Adipocyte (in vitro differentiated cells): ENCODE results near the gene HMG20B.

ENCODE experiments used
- DNase-seq: peaks from one replicate; pipeline ENCODE4 v3.0.0-alpha.2; 2015; ENCODE audit warnings: low read depth
- H3K27me3 ChIP-seq: replicated peaks from 2 replicates; pipeline ENCODE4 v1.7.0; 2013; ENCODE audit warnings: mild to moderate bottlenecking, low read length, moderate library complexity; ENCODE audit not compliant: control insufficient read depth, insufficient read depth
- H3K36me3 ChIP-seq: 2 replicates; pipeline ENCODE4 v1.7.0; 2013; ENCODE audit warnings: low read length, mild to moderate bottlenecking, moderate library complexity; ENCODE audit not compliant: control insufficient read depth, insufficient read depth, severe bottlenecking
- H3K4me1 ChIP-seq: 2 replicates; pipeline ENCODE4 v1.7.0; 2013; ENCODE audit warnings: mild to moderate bottlenecking, low read length, moderate library complexity; ENCODE audit not compliant: control insufficient read depth, insufficient read depth
- H3K4me3 ChIP-seq: 2 replicates; pipeline ENCODE4 v1.7.0; 2013; ENCODE audit warnings: mild to moderate bottlenecking, low read length, moderate library complexity
- H3K9ac ChIP-seq: 2 replicates; pipeline ENCODE4 v1.7.0; 2013; ENCODE audit warnings: mild to moderate bottlenecking, low read length, moderate library complexity
- H3K9me3 ChIP-seq: 2 replicates; pipeline ENCODE4 v1.7.0; 2013; ENCODE audit warnings: mild to moderate bottlenecking, low read length, moderate library complexity; ENCODE audit not compliant: control insufficient read depth

HMG20B gene

DNA sequence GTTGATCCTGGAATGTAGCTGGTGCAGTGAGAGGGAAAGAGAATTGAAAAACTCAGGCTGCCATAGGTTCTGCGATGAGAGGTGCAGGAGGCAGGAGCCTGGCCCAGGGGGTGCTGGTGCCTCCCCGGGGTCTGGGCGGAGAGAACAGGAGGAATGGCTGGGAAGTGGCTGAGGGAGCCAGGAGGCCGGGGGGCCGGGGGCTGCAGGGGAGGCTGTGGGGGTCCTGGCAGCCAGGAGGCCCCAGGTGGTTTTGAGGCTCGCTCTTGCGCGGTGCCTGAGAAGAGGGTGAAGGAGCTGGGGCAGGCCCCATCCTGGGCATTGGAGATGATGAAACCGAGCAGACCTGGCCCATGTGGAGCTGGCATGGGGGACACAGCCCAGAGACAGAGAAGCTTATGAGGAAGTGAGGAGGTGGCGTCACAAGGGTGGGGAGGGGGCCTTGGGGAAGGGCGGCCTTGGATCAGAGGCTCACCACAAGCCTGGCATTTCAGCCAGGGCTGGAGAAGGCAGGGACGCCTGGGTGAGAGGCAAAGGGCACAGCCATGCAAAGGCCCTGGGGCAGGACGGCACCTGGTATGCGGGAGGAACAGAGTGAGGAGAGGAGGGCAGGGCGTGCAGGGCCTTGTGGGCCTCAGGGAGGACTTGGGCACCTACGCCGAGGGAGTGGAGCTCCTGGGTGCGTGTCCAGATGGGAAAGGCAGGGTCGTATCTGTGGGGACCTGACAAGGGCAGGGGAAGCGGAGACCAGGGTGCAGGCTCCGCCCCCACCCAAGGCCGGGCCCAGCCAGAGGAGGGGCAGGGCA is 35.1 kb upstream of the HMG20B start:
- peaks cover 32% of the 10 kb centered on the region for H3K36me3 ChIP-seq
- DNase-seq = no peak
- H3K9me3 ChIP-seq = no peaks in the 10 kb centered on the region
- peaks cover 11% of the 10 kb centered on the region for H3K4me1 ChIP-seq
- H3K27me3 ChIP-seq = no peaks in the 10 kb centered on the region
- H3K4me3 ChIP-seq = no peak overlapping the region
- H3K9ac ChIP-seq = no peak overlapping the region

DNA sequence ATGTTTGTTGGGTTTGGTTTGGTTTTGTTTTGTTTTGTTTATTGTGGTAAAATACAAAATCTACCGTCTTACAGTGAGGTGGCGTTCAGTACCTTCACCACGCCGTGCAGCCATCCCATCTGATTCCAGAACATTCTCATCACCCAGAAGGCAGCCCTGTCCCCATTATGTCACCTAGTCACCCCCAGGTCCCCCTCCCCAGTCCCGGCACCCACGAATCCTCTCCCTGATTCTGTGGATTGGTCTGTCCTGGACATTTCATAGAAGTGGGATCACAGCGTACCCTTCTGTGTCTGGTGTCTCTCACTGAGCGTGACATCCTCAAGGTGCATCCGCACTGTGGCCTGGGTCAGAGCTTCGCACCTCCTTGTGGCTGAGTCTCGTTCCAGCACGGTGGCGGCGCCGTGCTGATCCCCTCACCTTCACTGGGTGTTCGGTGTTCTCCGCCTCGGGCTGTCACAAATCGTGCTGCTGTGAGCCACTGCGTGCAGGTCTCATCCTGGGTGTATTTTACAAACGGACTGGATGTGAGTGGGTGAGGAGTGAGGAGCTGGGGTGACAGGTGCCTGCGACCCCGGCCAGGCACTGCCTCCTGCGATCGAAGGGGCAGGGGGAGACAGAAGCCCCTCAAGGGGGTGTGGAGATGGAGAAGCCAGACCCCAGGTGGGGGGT is 34.4 kb upstream of the HMG20B start:
- no peak overlapping the region for H3K9ac ChIP-seq
- peaks cover 24% of the 10 kb centered on the region for H3K36me3 ChIP-seq
- H3K27me3 ChIP-seq = no peaks in the 10 kb centered on the region
- H3K4me1 ChIP-seq = peaks cover 11% of the 10 kb centered on the region
- no peaks in the 10 kb centered on the region for H3K9me3 ChIP-seq
- no peak overlapping the region for H3K4me3 ChIP-seq
- DNase-seq = no peak

DNA sequence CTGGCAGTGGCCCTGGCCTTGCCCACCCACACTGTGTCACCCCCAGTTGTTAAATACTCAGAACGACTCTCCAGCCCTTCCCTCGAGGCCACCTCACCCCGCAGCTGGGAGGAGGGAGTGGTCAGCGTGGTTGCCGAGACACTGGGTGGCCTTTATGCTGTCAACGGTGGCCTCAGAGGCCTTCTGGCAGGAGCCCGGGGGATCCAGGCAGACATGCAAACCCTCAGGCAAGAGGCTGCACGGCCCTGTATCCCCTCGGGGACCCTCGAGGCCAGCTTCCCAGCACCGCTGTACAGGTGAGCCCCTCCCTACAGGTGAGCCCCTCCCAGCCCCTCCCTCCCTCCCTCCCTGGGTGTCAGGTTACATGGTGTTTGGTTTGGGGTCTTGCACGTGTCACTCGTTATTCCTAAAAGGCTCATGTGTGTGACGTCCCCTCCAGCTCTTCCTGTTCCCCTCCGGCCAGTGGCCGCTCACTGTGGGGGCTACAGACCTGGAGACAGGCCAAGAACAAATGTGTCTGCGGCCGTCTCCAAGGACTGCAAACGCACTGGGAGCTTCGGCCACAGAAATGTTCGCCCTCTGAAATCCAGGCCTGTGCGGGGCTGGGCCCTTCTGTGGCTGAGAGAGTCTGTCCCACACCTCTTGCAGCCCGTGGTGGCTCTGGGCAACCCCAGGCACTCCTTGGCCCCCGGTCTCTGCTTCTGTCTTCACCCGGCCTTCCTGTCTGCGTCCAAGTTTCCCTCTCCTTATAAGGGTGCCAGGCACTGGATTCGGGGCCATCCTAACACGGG is 33.6 kb upstream of the HMG20B start, which contains the start of gene TEKTIP1:
Gene TEKTIP1 (plus strand): TSS at position 210 of the 791 bp plus-strand sequence. CDS start 4 bp downstream, at position 214.
- H3K4me3 ChIP-seq = no peak within 1 kb of the TSS
- no peaks in the 10 kb centered on the region for H3K27me3 ChIP-seq
- no peak within 1 kb of the TSS for H3K9ac ChIP-seq
- no peaks in the 10 kb centered on the region for H3K9me3 ChIP-seq
- peaks cover 18% of the 10 kb centered on the region for H3K36me3 ChIP-seq
- no peak for DNase-seq
- H3K4me1 ChIP-seq = peaks cover 11% of the 10 kb centered on the region

DNA sequence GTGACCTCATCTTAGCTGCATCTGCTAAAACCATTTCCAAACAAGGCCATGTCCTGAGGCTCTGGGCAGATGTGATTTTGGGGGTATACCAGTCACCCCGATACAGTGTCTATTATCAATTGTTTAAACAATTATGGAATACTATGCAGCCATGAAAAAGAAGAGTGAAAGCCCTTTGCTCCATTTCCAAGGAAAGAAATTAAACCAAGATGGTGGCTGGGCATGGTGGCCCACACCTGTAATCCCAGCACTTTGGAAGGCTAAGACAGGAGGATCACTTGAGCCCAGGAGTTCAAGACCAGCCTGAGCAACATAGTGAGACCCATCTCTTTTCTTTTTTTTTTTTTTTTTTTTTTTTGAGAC is 33.0 kb upstream of the HMG20B start:
- no peaks in the 10 kb centered on the region for H3K27me3 ChIP-seq
- H3K36me3 ChIP-seq = peaks cover 16% of the 10 kb centered on the region
- H3K9ac ChIP-seq = no peak overlapping the region
- no peak overlapping the region for H3K4me3 ChIP-seq
- DNase-seq = no peak
- no peaks in the 10 kb centered on the region for H3K9me3 ChIP-seq
- peaks cover 11% of the 10 kb centered on the region for H3K4me1 ChIP-seq

DNA sequence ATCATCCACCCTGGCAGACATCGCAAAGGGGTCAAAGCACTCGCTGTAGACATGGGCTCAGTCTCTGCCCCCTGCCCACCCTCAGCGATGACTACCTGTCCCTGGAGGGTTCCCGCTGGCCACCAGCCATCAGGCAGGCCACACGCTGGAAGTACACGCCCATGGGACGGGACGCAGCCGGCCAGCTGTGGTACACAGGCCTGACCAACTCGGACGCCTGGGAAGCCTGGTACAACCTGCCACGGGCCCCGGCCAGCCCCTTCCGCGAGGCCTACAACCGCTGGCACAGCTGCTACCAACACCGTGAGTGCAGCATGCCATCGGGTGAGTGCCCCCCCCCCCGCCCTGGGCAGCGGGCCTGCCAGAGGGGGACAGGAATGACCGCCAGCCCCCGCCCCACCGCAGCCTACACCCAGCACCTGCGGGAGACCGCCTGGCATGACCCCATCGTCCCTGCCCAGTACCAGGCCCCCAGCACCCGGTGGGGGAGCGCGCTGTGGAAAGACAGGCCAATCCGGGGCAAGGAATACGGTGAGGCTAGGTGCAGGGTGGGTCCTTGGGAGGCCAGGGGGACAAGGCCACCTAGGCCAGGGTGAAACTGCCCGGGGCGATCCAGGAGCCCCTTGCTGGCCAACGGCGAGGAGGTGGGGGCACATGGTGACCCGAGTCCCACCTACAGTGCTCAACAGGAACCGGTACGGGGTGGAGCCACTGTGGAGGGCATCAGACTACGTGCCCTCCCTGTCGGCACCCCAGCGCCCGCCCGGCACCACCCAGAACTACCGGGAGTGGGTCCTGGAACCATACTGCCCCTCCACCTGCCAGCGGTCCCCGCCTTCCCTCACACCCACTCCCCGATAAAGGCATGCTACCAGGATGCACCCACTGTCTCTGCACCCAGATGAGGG is 29.3 kb upstream of the HMG20B start:
- Histone ChIP-seq H3K9me3 (no peaks in the 10 kb centered on the region), H3K9ac (no peak overlapping the region), H3K4me3 (no peak overlapping the region), H3K27me3 (no peaks in the 10 kb centered on the region), H3K36me3 (peaks cover 35% of the 10 kb centered on the region), H3K4me1 (no peaks in the 10 kb centered on the region)
- no peak for DNase-seq

DNA sequence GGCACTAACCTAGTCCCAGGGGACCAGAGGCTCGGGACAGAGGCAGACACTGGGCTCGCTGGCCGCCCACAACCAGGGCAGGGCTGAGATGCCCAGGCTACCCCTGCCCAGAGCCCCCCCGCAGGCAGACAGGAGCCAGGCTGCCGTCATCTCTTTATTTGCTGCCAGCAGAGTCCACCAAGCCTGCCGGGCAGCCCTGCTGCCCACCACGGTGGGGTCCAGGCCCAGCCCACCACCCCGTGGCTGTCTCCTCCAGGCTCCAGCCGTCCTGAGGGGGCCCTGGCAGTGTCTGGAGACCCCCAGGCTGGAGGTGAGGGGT is 28.7 kb upstream of the HMG20B start:
- DNase-seq = no peak

DNA sequence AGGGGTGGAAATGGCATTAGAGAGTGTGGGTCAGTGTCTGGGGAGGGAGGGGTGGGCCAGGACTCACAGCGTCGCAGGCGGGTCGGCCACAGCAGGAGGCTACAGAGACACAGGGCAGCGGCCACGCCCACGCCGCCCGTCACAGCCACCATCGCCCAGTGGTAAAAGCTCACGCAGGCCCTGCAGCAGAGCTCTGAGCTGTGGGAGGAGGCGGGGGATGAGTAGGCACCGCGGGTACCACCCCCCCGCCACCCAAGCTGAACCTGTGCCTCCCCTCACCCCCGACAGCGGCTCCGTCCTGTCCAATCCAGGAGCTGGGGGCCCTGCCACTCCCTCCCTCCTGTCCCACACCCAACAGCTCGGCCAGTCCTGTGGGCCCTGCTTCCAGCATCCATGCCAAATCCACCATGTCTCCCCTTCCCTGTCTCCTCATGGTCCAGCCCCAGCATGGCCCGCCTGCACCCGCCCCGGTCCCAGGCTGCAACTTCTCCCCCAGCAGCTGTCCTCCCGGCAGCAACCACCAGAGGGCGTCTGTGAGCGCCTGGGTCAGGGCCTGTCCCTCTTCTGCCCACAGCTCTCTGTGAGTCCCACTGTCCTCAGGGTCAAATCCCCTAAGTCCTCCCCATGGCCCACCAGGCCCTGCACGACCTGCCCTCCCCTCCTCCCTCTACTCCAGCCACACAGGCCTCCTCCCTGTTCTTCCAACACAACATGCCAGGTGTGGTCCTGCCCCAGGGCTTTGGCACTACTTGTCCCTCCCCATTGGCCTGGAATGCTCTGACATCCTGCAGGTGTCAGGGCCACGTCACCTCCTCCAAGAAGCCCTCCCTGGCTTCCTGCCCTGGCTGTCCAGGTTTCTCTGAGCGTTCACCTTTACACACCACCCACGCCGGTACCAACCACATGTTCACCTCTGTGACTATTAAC is 27.7 kb upstream of the HMG20B start:
- peaks cover 35% of the 10 kb centered on the region for H3K36me3 ChIP-seq
- no peaks in the 10 kb centered on the region for H3K27me3 ChIP-seq
- DNase-seq = peak; percentile 73
- H3K9me3 ChIP-seq = no peaks in the 10 kb centered on the region
- no peak overlapping the region for H3K4me3 ChIP-seq
- no peaks in the 10 kb centered on the region for H3K4me1 ChIP-seq
- H3K9ac ChIP-seq = no peak overlapping the region

More for the DNA sequence above, 28.7 kb upstream of the HMG20B start:
- Histone ChIP-seq H3K27me3 (no peaks in the 10 kb centered on the region), H3K4me3 (no peak overlapping the region), H3K9me3 (no peaks in the 10 kb centered on the region), H3K36me3 (peaks cover 35% of the 10 kb centered on the region), H3K4me1 (no peaks in the 10 kb centered on the region), H3K9ac (no peak overlapping the region)

DNA sequence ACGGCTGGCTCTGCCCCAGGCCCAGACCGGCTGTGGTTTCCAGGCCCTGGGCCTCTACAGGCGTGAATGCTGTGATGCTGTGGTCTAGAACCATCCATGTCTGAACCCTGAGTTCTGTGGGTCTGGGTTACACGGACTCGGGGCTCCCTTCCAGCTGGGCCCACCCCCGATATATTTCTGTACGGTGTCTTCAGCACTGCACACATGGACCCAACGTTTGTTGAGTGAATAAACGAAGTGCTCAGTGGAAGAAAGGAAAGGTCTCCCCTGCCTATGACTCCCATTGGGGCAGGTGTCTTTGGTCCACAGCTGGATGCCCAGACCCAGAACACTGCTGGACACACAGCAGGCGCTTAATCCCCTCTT is 27.1 kb upstream of the HMG20B start:
- Histone ChIP-seq H3K27me3 (no peaks in the 10 kb centered on the region), H3K4me3 (no peak overlapping the region), H3K9me3 (no peaks in the 10 kb centered on the region), H3K36me3 (peaks cover 36% of the 10 kb centered on the region), H3K4me1 (no peaks in the 10 kb centered on the region), H3K9ac (no peak overlapping the region)
- DNase-seq = no peak

DNA sequence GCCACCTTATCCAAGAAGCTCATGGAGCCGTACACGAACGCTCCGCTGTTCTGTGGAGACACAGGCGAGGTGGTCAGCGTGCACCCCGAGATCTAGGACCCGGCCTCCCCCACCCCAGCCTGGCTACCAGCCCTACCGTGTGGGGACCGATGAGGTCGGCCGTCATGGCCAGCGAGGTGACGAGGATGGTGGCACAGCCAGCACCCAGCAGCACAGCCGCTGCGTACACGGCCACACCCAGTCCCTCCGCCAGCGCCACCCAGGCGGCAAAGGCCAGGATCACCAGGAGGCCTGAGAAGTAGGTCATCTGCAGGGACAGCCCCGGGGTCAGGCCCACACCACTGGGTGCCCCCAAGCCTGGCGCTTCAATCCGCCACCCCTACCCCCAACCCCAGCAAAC is 26.6 kb upstream of the HMG20B start:
- no peaks in the 10 kb centered on the region for H3K27me3 ChIP-seq
- H3K9ac ChIP-seq = no peak overlapping the region
- H3K36me3 ChIP-seq = peaks cover 41% of the 10 kb centered on the region
- no peak overlapping the region for H3K4me3 ChIP-seq
- no peaks in the 10 kb centered on the region for H3K9me3 ChIP-seq
- no peaks in the 10 kb centered on the region for H3K4me1 ChIP-seq
- no peak for DNase-seq

DNA sequence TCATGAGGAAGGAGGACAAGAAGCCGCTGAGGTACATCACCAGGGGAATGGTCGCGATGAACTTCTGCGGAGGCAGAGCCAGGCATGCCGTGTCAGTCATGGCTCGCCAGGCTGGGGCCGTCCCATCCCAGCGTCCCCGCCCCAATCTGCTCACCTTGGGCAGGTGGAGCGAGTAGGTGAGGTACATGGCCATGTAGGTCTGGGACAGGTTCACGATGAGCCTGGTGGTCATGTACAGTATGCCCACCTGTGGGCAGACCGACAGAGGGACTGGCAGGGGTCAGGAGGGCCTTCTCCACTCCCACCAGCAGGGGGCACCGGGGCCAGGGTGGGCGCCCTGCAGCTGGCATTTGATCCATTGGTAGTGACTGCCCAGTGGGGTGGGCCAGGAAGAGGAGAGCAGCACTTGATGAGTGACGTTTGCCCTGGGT is 25.4 kb upstream of the HMG20B start:
- Histone ChIP-seq H3K27me3 (no peaks in the 10 kb centered on the region), H3K4me1 (no peaks in the 10 kb centered on the region), H3K9me3 (no peaks in the 10 kb centered on the region), H3K4me3 (no peak overlapping the region), H3K9ac (no peak overlapping the region), H3K36me3 (peaks cover 38% of the 10 kb centered on the region)
- peak; percentile 33 for DNase-seq
